GM11168 (cell line): ENCODE results near the gene BORCS5.
"Not testable (repeated sequence)": the region's sequence is repeated elsewhere in the genome, so short reads cannot be mapped to it uniquely, and the experiment has no call there.

Source experiments
- in situ Hi-C: fragments of 300-500 bp; cut with MboI; formaldehyde crosslinking; loops from one replicate; pipeline ENCODE4 v1.12.0; 2022; ENCODE audit warnings: low sequenced_read_pairs; ENCODE audit not compliant: unreplicated experiment

Gene BORCS5

DNA sequence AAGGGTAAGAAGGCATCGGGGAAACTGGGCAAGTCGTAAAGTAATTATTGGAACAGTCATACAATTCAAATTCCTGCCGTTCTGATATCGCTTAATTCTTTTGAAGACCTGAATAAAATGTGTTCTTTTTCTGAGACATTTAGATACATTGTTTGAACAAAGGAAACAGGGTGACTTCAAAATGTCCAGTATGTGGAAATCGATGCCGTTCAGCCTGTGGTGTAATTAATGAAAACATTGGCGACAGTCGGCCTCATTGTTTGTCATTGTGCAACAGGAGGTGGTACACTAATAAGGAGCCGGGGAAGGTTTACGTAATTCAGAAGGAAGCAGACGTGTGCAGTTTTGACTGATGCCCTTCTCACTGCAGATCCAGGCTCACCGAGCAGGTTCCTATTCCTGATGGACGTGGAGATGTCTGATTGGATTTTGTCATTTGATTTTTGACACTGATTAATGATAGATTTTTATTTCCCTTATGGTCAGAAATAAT, 92.7 kb downstream of the BORCS5 start:
- in situ Hi-C loops = loop anchor here (10.0 kb wide), 1 partner anchor 65 kb away; no protein-coding TSS in a partner anchor

DNA sequence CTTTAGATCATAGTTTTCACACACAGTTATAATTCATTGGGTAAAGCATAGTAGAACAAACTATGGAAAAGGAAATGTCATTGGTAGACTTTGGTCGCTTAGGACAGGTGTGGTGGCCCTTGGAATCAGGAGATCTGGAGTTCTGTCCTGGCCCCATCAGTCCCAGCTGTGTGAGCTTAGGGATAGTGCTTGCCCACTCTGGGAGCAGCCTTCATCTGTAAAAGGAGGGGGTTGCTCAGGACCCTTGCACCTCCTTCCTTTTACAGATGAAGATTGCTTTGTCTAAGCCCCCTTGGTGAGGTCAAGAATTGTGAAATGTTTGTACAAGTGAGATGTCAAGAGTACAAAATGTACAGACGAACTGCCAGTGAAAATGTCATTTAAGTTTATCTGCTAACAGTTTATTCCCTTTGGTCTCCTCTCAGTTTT, 93.2 kb downstream of the BORCS5 start:
- in situ Hi-C loops = no loop called here

DNA sequence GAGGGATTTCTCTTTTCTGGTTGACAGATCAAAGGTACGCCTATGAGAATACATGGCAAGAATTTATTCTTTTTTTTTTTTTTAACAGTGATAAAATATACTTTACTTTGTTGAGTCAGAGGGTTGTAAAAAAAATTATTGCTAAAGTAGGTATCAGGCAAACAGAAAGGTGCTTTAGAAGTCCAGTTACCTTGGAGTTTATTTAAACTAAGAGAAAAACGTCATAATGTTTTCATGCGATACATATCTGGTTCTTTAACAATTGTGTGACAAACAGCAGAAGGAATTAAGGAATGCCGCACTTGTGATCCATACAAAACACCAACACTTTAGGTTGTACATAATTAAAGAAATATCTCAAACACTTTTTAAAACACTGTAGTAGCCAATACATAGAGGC, 94.2 kb downstream of the BORCS5 start:
- in situ Hi-C loops = no loop called here

DNA sequence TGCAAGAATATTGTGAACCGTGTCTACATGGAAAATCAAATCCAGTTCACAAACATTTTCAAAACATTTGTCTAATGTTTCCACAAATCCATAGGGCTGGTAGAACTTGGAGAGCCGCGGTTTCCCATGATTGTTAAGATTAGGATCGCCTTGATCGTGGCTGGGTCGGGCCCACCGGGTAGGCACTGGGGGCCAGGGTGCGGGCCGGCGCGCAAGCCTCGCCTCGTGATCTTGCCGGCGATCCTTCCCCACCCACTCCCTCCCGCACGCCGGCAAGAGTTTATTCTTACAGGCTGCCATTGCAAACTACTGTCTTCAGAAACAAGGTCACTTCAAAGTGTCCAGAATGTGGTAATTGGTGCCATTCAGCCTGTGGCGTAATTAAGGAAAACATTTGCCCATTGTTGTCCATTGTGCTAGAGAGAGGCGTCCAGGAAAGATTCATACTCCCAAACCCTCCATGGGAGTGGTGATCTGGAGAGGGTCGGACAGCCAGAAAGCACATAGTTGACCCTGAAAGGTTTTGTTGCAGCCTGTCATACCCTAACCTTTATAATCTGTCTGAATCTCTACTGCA, 95.5 kb downstream of the BORCS5 start:
- in situ Hi-C loops = no loop called here

DNA sequence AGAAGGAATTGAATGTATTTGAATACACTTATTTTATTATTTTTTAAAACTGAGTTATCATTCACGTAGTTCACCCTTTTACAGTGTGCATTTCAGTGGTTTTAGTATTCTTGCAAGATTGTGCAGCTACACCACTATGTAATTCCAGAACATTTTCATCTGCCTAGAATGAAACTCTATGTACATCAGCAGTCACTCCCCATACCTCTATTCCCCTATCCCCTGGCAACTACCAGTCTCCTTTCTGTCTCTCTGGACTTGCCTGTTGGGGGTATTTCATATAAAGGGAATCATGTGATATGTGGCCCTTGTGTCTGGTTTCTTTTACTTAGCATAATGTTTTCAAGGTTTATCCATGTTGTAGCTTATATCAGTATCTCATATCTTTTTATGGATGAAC, 96.8 kb downstream of the BORCS5 start:
- in situ Hi-C loops = no loop called here

DNA sequence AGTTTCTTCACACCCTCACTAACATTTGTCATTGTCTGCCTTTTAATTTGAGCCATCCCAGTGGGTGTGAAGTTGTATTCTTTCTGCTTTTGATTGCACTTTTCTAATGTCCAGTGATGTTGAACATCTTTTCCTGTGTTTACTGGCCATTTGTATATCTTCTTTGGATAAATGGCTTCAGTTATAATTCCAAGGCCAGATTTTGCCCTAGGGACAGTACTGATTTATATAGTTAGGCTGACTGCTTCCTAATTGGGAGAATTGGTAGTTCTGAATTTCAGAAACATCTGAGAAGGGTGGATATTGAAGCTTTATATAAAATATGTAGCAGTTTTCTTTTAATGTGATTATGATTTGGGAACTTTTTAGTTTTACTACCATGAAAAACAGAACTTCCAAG, 97.4 kb downstream of the BORCS5 start:
- in situ Hi-C loops = no loop called here

DNA sequence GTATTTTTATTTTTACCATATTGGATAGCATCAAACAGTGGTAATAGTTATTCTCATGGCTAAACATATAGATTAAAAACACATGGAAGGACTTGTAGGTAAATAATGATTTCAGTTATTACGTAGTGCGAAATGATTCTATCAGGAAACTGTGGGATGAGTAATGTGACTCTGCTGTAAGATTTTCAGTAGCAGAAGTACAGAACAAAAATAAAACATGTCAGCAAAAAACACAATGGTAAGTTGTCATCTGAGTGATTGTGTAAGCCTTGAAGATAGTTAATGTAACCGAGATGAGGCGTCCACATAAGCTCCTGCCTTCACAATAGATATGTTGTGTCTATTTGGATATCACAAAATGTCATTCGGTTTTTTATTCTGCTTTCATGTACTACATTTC, 99.8 kb downstream of the BORCS5 start:
- in situ Hi-C loops = no loop called here

DNA sequence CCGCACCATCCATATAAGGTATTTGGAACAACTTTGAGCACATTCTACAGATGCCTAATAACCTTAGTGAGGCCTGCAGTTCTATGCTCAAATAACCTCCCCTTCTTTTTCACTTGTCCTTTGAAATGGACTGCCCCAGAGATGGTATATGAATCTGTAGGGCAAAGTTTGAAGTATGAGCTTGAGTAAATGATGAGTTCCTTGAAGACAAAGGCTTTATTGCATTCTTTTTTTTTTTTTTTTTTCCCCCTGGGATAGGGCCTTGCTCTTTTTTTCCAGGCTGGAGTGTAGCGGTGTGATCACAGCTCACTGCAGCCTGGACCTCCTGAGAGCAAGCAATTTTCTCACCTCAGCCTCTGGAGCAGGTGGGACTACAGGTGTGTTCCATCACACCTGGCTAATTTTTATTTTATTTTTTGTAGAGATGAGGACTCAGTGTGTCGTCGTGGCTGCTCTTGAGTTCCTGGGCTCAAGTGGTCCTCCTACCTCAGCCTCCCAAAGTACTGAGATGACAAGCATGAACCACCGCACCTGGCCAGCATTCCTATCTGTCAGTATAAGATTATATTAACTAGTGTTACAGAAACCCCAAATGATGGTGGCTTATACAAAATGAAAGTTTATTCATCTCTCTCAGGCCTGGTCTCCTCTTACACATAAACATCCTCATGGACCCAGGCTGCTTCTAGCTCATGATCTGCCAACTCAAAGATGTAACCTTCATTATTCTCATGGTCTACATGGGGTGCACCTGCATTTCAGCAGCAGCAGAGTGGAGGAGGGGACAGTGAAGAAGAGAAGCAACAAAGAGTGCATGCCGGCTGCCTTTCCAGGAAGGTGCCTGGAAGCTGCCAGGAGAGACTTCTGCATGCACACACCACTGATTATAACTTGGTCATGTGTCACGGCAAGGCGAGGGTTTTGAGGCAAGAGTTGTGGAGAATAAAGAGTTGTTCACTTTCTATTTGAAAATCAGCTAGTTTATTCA, 104.4 kb downstream of the BORCS5 start:
- in situ Hi-C loops = no loop called here

DNA sequence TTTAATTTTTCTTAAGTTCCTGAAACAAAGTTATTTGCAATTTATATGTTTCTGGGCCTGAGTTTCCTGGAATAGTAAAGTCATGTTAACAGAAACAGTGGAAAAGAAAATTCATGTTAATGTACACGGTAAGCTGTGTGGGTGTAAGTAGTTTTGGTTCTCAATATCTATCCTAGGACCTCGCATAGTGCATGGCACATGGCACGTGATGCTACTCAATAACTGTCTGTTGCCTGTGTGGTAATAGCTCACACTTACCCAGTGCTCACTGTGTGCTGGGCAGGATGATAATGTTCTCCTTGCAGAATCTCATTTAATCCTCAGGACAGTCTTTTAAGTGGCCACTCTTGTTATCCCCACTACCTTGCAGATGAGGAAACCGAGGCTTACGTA, 105.0 kb downstream of the BORCS5 start:
- in situ Hi-C loops = no loop called here

DNA sequence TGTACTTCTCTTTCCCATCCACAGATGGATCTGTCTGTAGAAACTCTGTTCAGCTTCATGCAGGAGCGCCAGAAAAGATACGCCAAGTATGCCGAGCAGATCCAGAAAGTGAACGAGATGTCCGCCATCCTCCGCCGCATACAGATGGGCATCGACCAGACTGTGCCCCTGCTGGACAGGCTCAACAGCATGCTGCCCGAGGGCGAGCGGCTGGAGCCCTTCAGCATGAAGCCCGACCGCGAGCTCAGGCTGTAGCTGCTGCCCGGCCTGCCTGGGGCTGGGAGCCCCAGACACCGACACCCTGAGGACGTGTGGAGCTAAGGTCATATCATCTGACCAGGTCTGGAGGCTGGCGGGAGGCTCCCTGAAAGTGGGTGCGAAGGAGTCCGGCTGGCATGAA, 108.6 kb downstream of the BORCS5 start:
- in situ Hi-C loops = no loop called here

DNA sequence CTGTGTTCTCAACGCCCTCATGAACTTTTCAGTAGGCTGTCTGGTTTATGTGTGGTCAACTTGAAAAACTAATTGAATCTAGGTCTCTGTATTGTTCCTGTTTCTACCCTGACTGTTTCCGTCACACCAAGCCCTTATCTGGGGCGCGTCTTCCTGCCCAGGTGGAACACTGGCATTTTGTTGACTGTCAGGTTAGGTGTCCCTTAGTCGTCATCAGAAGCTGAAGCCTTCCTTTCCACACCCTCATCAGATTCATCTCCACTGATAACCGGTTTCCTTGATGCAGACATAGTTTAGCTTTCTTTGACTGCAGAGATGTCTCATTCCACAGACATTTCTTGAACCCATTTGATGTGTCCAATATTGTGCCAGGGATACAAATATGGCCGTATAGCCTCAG, 109.3 kb downstream of the BORCS5 start:
- in situ Hi-C loops = no loop called here

DNA sequence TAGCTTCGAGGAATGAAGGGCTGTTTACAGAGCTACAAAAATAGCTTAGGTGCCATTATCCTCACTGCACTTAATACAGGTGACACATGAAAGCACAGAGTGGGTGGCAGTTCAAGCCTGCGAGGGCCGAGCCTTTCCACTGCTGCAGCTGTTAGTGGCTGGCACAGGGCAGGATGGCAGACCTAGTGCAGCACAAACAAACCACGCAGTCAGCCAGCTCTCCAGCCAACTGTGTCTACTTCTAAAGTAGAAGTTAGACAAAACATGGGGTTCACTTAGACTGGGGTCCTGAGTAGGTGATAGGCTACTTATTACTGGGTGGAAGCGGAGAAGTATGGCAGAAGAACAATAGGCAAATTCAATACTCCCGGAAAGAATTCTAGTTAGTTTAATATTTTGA, 110.4 kb downstream of the BORCS5 start:
- in situ Hi-C loops = no loop called here

DNA sequence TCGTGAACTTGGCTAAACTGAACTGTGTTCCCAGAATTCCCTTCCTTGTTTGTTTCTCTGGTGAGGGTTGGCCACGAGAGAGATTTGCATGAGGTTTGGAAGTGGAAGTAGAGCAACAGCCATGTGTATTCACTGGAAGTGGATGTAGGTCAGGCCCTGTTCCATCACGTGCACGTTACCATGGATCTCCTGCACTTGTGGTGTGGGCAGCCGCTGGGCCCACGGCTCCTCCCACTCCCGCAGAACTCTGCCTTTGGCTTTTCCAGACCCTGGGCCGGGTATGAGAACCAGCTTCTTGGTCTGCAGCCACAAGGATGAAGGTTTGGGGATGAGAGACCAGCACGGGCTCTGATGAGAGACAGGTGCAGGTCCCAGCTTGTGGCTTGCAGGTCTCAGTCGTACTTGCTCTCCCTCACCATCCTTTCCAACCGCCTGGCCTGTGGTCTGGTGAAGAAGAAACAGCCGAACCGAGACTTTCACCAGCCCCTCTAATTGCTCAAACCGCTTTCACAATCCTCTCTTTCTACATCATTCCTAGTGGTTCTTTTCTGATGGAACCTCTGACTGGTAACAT, 110.9 kb downstream of the BORCS5 start:
- in situ Hi-C loops = no loop called here

DNA sequence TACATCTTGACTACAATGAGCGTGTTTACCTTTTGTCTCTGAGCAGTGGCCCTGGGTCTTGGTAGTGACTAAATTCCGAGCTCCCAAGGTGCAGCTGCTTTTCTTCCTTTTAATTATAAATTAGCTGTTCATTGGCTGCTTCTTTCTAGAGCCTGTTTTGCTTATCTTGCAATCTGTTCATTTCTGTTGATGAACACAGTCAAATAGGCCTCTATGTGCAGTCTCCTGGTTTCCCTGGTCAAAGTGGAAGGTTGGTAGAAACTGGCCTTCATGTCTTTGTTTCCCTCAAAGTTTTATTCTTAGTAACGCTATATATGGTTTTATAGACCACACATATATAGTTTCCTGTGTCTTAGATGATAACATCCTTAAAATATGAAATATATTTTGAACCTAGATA, 111.7 kb downstream of the BORCS5 start:
- in situ Hi-C loops = no loop called here

DNA sequence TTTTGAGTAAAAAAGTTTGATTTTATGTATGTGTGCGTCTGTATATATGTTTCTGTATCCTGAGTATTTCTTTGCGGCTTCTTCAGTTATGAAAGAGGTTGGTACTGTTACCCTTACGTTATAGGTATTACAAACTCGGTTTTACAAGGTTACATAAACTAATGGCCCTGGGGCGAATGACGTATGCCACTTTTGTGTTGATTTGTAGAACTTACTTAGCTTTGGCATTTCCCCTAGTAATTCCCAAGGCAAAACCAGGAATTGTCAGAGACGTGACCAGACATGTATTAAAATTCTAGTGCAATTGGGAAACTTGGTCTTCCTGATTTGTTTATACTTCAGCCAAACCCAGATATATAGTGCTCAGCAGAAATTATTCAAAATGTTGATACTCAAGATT, 112.5 kb downstream of the BORCS5 start:
- in situ Hi-C loops = no loop called here

DNA sequence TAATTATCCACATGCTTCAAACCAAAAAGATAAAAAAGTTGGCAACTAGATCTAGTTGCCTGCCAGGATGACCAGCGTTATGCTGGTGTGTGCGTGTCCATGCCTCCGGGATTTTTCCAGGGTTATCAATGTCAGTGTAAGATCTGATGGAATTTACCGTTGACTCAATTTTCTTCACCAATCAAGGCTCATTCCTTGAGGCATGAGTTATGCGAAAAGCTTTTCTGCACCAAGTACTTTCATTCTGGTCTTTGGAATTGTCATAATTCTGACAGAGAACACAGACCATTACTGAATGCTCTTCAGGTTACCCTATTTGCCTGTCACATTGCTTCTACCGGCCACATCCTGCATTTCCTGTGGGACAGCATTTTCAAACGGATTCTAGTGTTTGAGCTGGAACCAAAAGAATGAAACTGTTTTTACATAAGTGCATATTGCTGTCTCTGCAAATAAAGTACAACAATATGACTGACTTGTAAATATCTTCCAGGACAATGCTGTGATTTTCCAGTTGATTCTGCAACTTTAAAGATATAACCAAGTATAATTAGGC, 114.0 kb downstream of the BORCS5 start:
- in situ Hi-C loops = no loop called here

DNA sequence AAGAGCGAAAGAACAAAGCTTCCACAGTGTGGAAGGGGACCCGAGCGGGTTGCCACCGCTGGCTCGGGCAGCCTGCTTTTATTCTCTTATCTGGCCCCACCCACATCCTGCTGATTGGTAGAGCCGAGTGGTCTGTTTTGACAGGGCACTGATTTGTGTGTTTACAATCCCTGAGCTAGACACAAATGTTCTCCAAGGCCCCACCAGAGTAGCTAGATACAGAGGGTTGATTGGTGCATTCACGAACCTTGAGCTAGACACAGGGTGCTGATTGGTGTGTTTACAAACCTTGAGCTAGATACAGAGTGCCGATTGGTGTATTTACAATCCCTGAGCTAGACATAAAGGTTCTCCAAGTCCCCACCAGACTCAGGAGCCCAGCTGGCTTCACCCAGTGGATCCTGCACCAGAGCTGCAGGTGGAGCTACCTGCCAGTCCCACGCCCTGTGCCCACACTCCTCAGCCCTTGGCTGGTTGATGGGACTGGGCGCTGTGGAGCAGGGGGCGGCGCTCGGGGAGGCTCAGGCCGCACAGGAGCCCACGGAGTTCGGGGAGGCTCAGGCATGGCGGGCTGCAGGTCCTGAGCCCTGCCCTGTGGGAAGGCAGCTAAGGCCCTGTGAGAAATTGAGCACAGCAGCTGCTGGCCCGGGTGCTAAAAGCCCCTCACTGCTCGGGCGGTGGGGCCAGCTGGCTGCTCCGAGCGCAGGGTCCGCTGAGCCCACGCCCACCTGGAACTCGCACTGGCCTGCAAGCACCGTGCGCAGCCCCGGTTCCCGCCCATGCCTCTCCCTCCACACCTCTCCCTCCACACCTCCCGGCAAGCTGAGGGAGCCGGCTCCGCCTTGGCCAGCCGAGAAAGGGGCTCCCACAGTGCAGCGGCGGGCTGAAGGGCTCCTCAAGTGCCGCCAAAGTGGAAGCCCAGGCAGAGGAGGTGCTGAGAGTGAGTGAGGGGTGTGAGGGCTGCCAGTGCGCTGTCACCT, 115.4 kb downstream of the BORCS5 start:
- in situ Hi-C loops = not testable (repeated sequence)

DNA sequence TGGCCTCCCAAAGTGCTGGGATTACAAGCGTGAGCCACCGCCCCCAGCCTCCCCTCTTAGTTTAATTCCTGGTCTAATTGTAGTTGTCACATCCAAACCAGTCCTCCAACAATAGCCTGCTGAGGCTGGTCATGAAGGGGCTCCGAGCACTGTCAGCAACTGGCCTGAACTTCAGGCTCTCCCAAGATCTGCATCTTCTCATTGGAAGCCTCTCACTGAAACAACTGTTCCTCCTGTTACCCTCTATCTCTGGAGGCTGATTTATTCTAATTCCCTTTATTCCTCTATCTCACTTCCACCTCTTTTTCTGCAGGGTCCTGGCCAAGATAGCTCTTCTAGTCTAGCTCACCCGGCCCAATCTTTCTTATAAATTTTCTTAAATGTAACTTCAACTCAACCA, 116.3 kb downstream of the BORCS5 start:
- in situ Hi-C loops = no loop called here

DNA sequence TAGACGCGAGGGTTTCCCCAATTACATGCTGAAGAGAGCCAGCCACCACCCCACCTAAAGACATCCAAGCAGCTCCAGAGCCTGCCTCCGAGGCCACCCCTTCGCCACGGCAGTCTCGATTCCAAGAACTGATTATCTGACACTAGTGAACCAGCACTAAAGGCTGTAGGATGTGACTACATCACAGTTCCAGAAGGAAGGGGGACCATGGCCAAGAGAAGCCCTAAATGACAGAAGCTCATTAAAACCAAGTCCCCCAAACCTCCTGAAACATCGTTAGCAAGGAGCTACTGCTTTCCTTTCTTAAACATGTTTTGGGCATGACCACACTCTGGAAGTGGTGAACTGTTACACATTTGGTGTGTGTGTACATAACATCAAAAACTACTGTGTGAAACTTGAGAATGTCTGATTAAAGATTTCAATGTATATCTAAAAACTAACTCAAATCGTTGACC, 117.6 kb downstream of the BORCS5 start:
- in situ Hi-C loops = no loop called here
